Measurements from ENCODE around the gene DOCK1.

GRCh38 chr10:126924915-126925300 is 19.7 kb downstream of the DOCK1 start:
- TF ChIP-seq CTCF (IDR thresholded peaks at IDR 0.05) (no peak), POLR2A (IDR thresholded peaks at IDR 0.05) (no peak)
